ENCODE data around the gene CDH2.

Gene CDH2

GRCh38 chr18:28003451-28003850, 173.5 kb downstream of the CDH2 start:
- in situ Hi-C loops (cut with HindIII; ENCODE audit: low sequenced_read_pairs): no loop called here

GRCh38 chr18:28002841-28003240, 174.1 kb downstream of the CDH2 start:
- in situ Hi-C loops (cut with HindIII; ENCODE audit: low sequenced_read_pairs): no loop called here

GRCh38 chr18:27996801-27997272, 180.1 kb downstream of the CDH2 start:
- in situ Hi-C loops (cut with HindIII; ENCODE audit: low sequenced_read_pairs): no loop called here

GRCh38 chr18:27995770-27996502, 181.0 kb downstream of the CDH2 start:
- in situ Hi-C loops (cut with HindIII; ENCODE audit: low sequenced_read_pairs): no loop called here

- in situ Hi-C loops (cut with HindIII; ENCODE audit: low sequenced_read_pairs): no loop called here
Measured at GRCh38 chr18:27994571-27994970, 182.4 kb downstream of the CDH2 start.

- in situ Hi-C loops (cut with HindIII; ENCODE audit: low sequenced_read_pairs): no loop called here
Measured at GRCh38 chr18:27991391-27991790, 185.5 kb downstream of the CDH2 start.

- in situ Hi-C loops (cut with HindIII; ENCODE audit: low sequenced_read_pairs): no loop called here
Measured at GRCh38 chr18:27985832-27986231, 191.1 kb downstream of the CDH2 start.

- in situ Hi-C loops (cut with HindIII; ENCODE audit: low sequenced_read_pairs): no loop called here
Measured at GRCh38 chr18:27983780-27984179, 193.2 kb downstream of the CDH2 start.

GRCh38 chr18:27976806-27977408, 200.0 kb downstream of the CDH2 start:
- in situ Hi-C loops (cut with HindIII; ENCODE audit: low sequenced_read_pairs): no loop called here

GRCh38 chr18:27970321-27970720, 206.6 kb downstream of the CDH2 start:
- in situ Hi-C loops (cut with HindIII; ENCODE audit: low sequenced_read_pairs): no loop called here

GRCh38 chr18:27969206-27969605, 207.7 kb downstream of the CDH2 start:
- in situ Hi-C loops (cut with HindIII; ENCODE audit: low sequenced_read_pairs): no loop called here

- in situ Hi-C loops (cut with HindIII; ENCODE audit: low sequenced_read_pairs): no loop called here
Measured at GRCh38 chr18:27967913-27968824, 208.8 kb downstream of the CDH2 start.

- in situ Hi-C loops (cut with HindIII; ENCODE audit: low sequenced_read_pairs): no loop called here
Measured at GRCh38 chr18:27966881-27967280, 210.0 kb downstream of the CDH2 start.

- in situ Hi-C loops (cut with HindIII; ENCODE audit: low sequenced_read_pairs): no loop called here
Measured at GRCh38 chr18:27964811-27965210, 212.1 kb downstream of the CDH2 start.

GRCh38 chr18:27959101-27959500, 217.8 kb downstream of the CDH2 start:
- in situ Hi-C loops (cut with HindIII; ENCODE audit: low sequenced_read_pairs): no loop called here

GRCh38 chr18:27956001-27956640, 220.8 kb downstream of the CDH2 start:
- in situ Hi-C loops (cut with HindIII; ENCODE audit: low sequenced_read_pairs): no loop called here

- in situ Hi-C loops (cut with HindIII; ENCODE audit: low sequenced_read_pairs): no loop called here
Measured at GRCh38 chr18:27954226-27954625, 222.7 kb downstream of the CDH2 start.

GRCh38 chr18:27952741-27953140, 224.2 kb downstream of the CDH2 start:
- in situ Hi-C loops (cut with HindIII; ENCODE audit: low sequenced_read_pairs): no loop called here

GRCh38 chr18:27950648-27951228, 226.2 kb downstream of the CDH2 start:
- in situ Hi-C loops (cut with HindIII; ENCODE audit: low sequenced_read_pairs): no loop called here

- in situ Hi-C loops (cut with HindIII; ENCODE audit: low sequenced_read_pairs): no loop called here
Measured at GRCh38 chr18:27948986-27949385, 227.9 kb downstream of the CDH2 start.

GRCh38 chr18:27942706-27943105, 234.2 kb downstream of the CDH2 start:
- in situ Hi-C loops (cut with HindIII; ENCODE audit: low sequenced_read_pairs): no loop called here
